HFFc6 (cell line): ENCODE measurements around the gene NDUFV3. TPM values are rescaled to one million over a fixed set of nuclear protein-coding genes. Genes with fewer than 3 reads are reported as not detected.
"Not testable (repeated sequence)": the region's sequence is repeated elsewhere in the genome, so short reads cannot be mapped to it uniquely, and the experiment has no call there.

Experiments
- DNase-seq: peaks from one replicate; pipeline ENCODE4 v3.0.0-alpha.2; 2018
- H3K27ac Mint-ChIP-seq: 2 replicates; pipeline ENCODE4 v1.8.0; 2020; ENCODE audit warnings: mild to moderate bottlenecking, mixed read lengths
- H3K27me3 Mint-ChIP-seq: 2 replicates; pipeline ENCODE4 v1.8.0; 2021; ENCODE audit warnings: mild to moderate bottlenecking, moderate library complexity, mixed read lengths; ENCODE audit not compliant: insufficient read depth
- H3K36me3 Mint-ChIP-seq: 2 replicates; pipeline ENCODE4 v1.8.0; 2021; ENCODE audit warnings: low read depth, mixed read lengths
- H3K4me1 Mint-ChIP-seq: 2 replicates; pipeline ENCODE4 v1.8.0; 2020; ENCODE audit warnings: low read depth, mixed read lengths
- H3K4me3 Mint-ChIP-seq: 2 replicates; pipeline ENCODE4 v1.8.0; 2020; ENCODE audit warnings: mild to moderate bottlenecking, moderate library complexity, mixed read lengths
- H3K9me3 Mint-ChIP-seq: 2 replicates; pipeline ENCODE4 v1.8.0; 2020; ENCODE audit warnings: mild to moderate bottlenecking, mixed read lengths
- CTCF ChIP-seq: fragments of 200-600 bp; sonication (generic); IDR thresholded peaks from 2 replicates; pipeline ENCODE4 v1.5.0; 2021; ENCODE audit warnings: antibody characterized with exemption, mild to moderate bottlenecking
- total RNA-seq, 6 experiments: library from RNA; stranded (reverse); fragmentation: NEBNext Ultra II Directional; extraction: Animal tissue kit (Norgen Biotek cat#: 25700); gene quantifications; 2 replicates in 1 of 6; 3 replicates in 5 of 6; pipeline ENCODE4 v1.2.3, GENCODE V29; 2021

The NDUFV3 gene
- total RNA-seq, 6 experiments from 2014 or later = 54.3 to 63.0 (median 57.0) TPM

GRCh38 chr21:42923553-42924432 lies 30.7 kb downstream of the NDUFV3 start:
- Mint-ChIP-seq H3K36me3 (no peaks in the 10 kb centered on the region), H3K27me3 (peaks cover 2% of the 10 kb centered on the region), H3K4me1 (peaks cover 14% of the 10 kb centered on the region), H3K9me3 (no peaks in the 10 kb centered on the region), H3K27ac (peak overlapping the region; percentile 64), H3K4me3 (peak overlapping the region; percentile 47)
- TF ChIP-seq CTCF = peak; percentile 82
- DNase-seq = peak; percentile 79

GRCh38 chr21:42924433-42924751 lies 31.3 kb downstream of the NDUFV3 start:
- Mint-ChIP-seq H3K27ac (peak overlapping the region; percentile 64), H3K4me3 (no peak overlapping the region), H3K9me3 (no peaks in the 10 kb centered on the region), H3K27me3 (no peaks in the 10 kb centered on the region), H3K4me1 (peaks cover 14% of the 10 kb centered on the region), H3K36me3 (no peaks in the 10 kb centered on the region)
- DNase-seq = no peak
- TF ChIP-seq CTCF = no peak

GRCh38 chr21:42925114-42925926 lies 32.2 kb downstream of the NDUFV3 start, which contains the start of gene ERVH48-1:
Gene ERVH48-1 (minus strand): TSS chr21:42925630. CDS start chr21:42919006, 6,624 bp downstream.
- no peak for TF ChIP-seq CTCF
- Mint-ChIP-seq H3K4me1 (peaks cover 14% of the 10 kb centered on the region), H3K27ac (no peak within 1 kb of the TSS), H3K27me3 (no peaks in the 10 kb centered on the region), H3K9me3 (no peaks in the 10 kb centered on the region), H3K36me3 (no peaks in the 10 kb centered on the region), H3K4me3 (no peak within 1 kb of the TSS)
- no peak for DNase-seq

GRCh38 chr21:42927474-42928200 lies 34.5 kb downstream of the NDUFV3 start:
- not testable (repeated sequence) for H3K27ac Mint-ChIP-seq, H3K27me3 Mint-ChIP-seq
- H3K4me1 Mint-ChIP-seq = peaks cover 14% of the 10 kb centered on the region

GRCh38 chr21:42929969-42930368 lies 36.9 kb downstream of the NDUFV3 start:
- Mint-ChIP-seq H3K27me3 (no peaks in the 10 kb centered on the region; the same call in 1 of the 2 replicates), H3K9me3 (no peaks in the 10 kb centered on the region), H3K4me1 (no peaks in the 10 kb centered on the region), H3K36me3 (no peaks in the 10 kb centered on the region), H3K27ac (no peak overlapping the region), H3K4me3 (no peak overlapping the region)
- TF ChIP-seq CTCF = no peak
- DNase-seq = no peak

More at GRCh38 chr21:42927474-42928200, 34.5 kb downstream of the NDUFV3 start:
- H3K36me3 Mint-ChIP-seq, H3K4me3 Mint-ChIP-seq, H3K9me3 Mint-ChIP-seq, DNase-seq: not testable (repeated sequence)
